HepG2 (cell line): Measurements from ENCODE around the gene ACSM6. TPM values are rescaled to one million over a fixed set of nuclear protein-coding genes. Genes with fewer than 3 reads are reported as not detected.
A peak's percentile ranks its signal among the peaks of the same experiment; 100 is the strongest.

Experiments used
- HDAC2 ChIP-seq: sonication (generic); formaldehyde crosslinking; IDR thresholded peaks from 2 replicates; pipeline ENCODE4 v1.4.0; 2020; ENCODE audit warnings: missing genetic modification reagents
- HNRNPLL ChIP-seq: fragments of 200-400 bp; formaldehyde crosslinking; IDR thresholded peaks from 2 replicates; pipeline ENCODE4 v1.6.1; 2017; ENCODE audit warnings: mild to moderate bottlenecking, low read depth, low read length; ENCODE audit not compliant: poor library complexity, severe bottlenecking
- HOXA9 ChIP-seq: sonication (generic); formaldehyde crosslinking; IDR thresholded peaks from 2 replicates; pipeline ENCODE4 v1.8.1; 2022; ENCODE audit warnings: missing genetic modification reagents, mild to moderate bottlenecking, moderate library complexity, borderline replicate concordance
- NR1H2 ChIP-seq: sonication (generic); formaldehyde crosslinking; IDR thresholded peaks from 2 replicates; pipeline ENCODE4 v1.8.1; 2022; ENCODE audit warnings: low read depth, missing genetic modification reagents, borderline replicate concordance
- RFX3 ChIP-seq: IDR thresholded peaks from 2 replicates; pipeline ENCODE4 v1.6.1; 2016; ENCODE audit warnings: missing biosample characterization, missing genetic modification reagents
- SAP130 ChIP-seq: IDR thresholded peaks from 2 replicates; pipeline ENCODE4 v1.6.1; 2016; ENCODE audit warnings: low read depth
- SIX1 ChIP-seq: sonication (generic); formaldehyde crosslinking; IDR thresholded peaks from 2 replicates; pipeline ENCODE4 v1.4.0; 2020; ENCODE audit warnings: missing genetic modification reagents, borderline replicate concordance
- SSRP1 ChIP-seq: IDR thresholded peaks from 2 replicates; pipeline ENCODE4 v1.6.1; 2016; ENCODE audit warnings: control low read depth
- TARDBP ChIP-seq: sonication (generic); formaldehyde crosslinking; IDR thresholded peaks from 2 replicates; pipeline ENCODE4 v1.8.0; 2022; ENCODE audit warnings: mild to moderate bottlenecking, missing genetic modification reagents
- ZMYM3 ChIP-seq: sonication (generic); formaldehyde crosslinking; IDR thresholded peaks from 2 replicates; pipeline ENCODE4 v1.5.1; 2020; ENCODE audit warnings: mild to moderate bottlenecking, missing genetic modification reagents
- ZNF10 ChIP-seq: sonication (generic); formaldehyde crosslinking; IDR thresholded peaks from 2 replicates; pipeline ENCODE4 v1.4.0; 2020; ENCODE audit warnings: mild to moderate bottlenecking, low read depth, missing genetic modification reagents, borderline replicate concordance
- ZNF225 ChIP-seq: sonication (generic); formaldehyde crosslinking; IDR thresholded peaks from 2 replicates; pipeline ENCODE4 v1.4.0; 2020; ENCODE audit warnings: mild to moderate bottlenecking, missing genetic modification reagents
- ZNF33A ChIP-seq: sonication (generic); formaldehyde crosslinking; IDR thresholded peaks from 2 replicates; pipeline ENCODE4 v1.5.1; 2020; ENCODE audit warnings: missing genetic modification reagents, mild to moderate bottlenecking, moderate library complexity, borderline replicate concordance
- ZNF562 ChIP-seq: sonication (generic); formaldehyde crosslinking; IDR thresholded peaks from 2 replicates; pipeline ENCODE4 v1.8.0; 2022; ENCODE audit warnings: missing genetic modification reagents, borderline replicate concordance
- ZNF703 ChIP-seq: sonication (generic); formaldehyde crosslinking; IDR thresholded peaks from 2 replicates; pipeline ENCODE4 v1.5.1; 2020; ENCODE audit warnings: missing genetic modification reagents, mild to moderate bottlenecking, moderate library complexity, borderline replicate concordance
- ZNF720 ChIP-seq: sonication (generic); formaldehyde crosslinking; IDR thresholded peaks from 2 replicates; pipeline ENCODE4 v1.4.0; 2020; ENCODE audit warnings: missing genetic modification reagents
- ZNF772 ChIP-seq: sonication (generic); formaldehyde crosslinking; IDR thresholded peaks from 2 replicates; pipeline ENCODE4 v1.5.0; 2020; ENCODE audit warnings: mild to moderate bottlenecking, missing genetic modification reagents
- polyA plus RNA-seq, 8 experiments: library from polyadenylated mRNA; depleted of rRNA in 3 of 8; stranded (reverse) in 7 of 8; unstranded in 1 of 8; fragments of >200 nt; fragmentation: Illumina TruSeq in 4 of 8; extraction: Trizol in 4 of 8; gene quantifications; 2 replicates each; pipeline versions ENCODE4 v1.2.1 to v1.2.3, GENCODE V29; 2011 to 2016; ENCODE audit warnings: low read depth in 4 of 8, missing spikeins in 1 of 8, mixed read lengths in 1 of 8; ENCODE audit not compliant: insufficient read depth in 1 of 8
- total RNA-seq, 5 experiments: library from RNA; depleted of rRNA; stranded (reverse); fragments of >200 nt; fragmentation: Illumina TruSeq; extraction: Trizol; gene quantifications; 2 replicates each; pipeline ENCODE4 v1.2.3, GENCODE V29; 2016; ENCODE audit warnings: low read depth in 1 of 5
- TF ChIP-seq, protein P1 (sequence below): sonication (generic); formaldehyde crosslinking; IDR thresholded peaks from 2 replicates; pipeline ENCODE4 v1.5.0; 2020; ENCODE audit warnings: mild to moderate bottlenecking, missing genetic modification reagents
- TF ChIP-seq, protein P2 (sequence below): sonication (generic); formaldehyde crosslinking; IDR thresholded peaks from 2 replicates; pipeline ENCODE4 v1.5.0; 2020; ENCODE audit warnings: mild to moderate bottlenecking, low read depth, missing genetic modification reagents, borderline replicate concordance
- TF ChIP-seq, protein P3 (sequence below): sonication (generic); formaldehyde crosslinking; IDR thresholded peaks from 2 replicates; pipeline ENCODE4; 2020; ENCODE audit warnings: missing genetic modification reagents, mild to moderate bottlenecking, borderline replicate concordance
- TF ChIP-seq, protein P4 (sequence below): IDR thresholded peaks from 2 replicates; pipeline ENCODE4 v1.4.0; 2020; ENCODE audit warnings: mild to moderate bottlenecking, missing genetic modification reagents

ACSM6 gene
- total and polyA plus RNA-seq, 2 of the 13 experiments (the other 11 are each of a cell fraction or from before 2014, with no cell fraction given): not detected

DNA sequence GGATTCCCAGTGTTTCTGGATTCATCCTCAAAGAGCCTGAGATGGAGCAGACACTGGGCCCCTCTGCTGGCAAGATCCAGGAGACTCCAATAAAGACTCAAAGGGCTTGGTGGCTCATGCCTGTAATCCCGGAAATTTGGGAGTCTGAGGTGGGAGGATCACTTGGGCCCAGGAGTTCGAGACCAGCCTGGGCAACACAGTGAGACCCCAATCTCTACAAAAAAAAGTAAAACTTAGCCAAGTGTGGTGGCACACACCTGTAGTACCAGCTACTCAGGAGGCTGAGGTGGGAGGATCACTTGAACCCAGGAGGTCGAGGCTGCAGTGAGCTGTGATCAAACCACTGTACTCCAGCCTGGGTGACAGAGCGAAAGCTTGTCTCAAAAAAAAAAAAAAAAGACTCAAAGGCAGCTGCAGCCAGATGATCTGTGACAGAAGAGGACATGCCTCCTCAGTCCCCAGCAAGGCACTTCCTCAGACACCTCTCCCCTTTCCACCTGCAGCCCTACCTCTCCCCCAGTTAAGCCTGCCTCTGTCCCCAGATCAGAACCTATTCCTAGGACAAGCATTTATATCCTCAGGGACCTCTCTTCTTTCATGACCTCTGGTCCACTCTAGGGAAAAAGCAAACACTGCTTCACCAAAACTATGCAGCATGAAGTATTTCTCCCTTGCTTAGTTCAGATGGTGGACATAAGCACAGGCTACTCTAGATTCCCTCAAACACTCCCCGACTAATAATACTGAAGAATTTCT lies 68.9 kb downstream of the ACSM6 start (continued):
- no peak for TF ChIP-seq ZNF720 (CRISPR knock-in tag)
- peak; percentile 28; the same call in 1 of the 2 replicates for TF ChIP-seq HDAC2
- no peak for TF ChIP-seq ZMYM3 (CRISPR knock-in tag)
- TF ChIP-seq, protein P1, sequence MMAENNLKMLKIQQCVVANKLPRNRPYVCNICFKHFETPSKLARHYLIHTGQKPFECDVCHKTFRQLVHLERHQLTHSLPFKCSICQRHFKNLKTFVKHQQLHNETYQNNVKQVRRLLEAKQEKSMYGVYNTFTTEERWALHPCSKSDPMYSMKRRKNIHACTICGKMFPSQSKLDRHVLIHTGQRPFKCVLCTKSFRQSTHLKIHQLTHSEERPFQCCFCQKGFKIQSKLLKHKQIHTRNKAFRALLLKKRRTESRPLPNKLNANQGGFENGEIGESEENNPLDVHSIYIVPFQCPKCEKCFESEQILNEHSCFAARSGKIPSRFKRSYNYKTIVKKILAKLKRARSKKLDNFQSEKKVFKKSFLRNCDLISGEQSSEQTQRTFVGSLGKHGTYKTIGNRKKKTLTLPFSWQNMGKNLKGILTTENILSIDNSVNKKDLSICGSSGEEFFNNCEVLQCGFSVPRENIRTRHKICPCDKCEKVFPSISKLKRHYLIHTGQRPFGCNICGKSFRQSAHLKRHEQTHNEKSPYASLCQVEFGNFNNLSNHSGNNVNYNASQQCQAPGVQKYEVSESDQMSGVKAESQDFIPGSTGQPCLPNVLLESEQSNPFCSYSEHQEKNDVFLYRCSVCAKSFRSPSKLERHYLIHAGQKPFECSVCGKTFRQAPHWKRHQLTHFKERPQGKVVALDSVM (CRISPR knock-in tag): peak; percentile 60; the same call in 1 of the 2 replicates
- TF ChIP-seq NR1H2: no peak
- TF ChIP-seq, protein P2, sequence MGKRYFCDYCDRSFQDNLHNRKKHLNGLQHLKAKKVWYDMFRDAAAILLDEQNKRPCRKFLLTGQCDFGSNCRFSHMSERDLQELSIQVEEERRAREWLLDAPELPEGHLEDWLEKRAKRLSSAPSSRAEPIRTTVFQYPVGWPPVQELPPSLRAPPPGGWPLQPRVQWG (CRISPR knock-in tag): no peak
- no peak for TF ChIP-seq SIX1 (CRISPR knock-in tag)
- TF ChIP-seq RFX3 (CRISPR knock-in tag): no peak
- TF ChIP-seq, protein P3, sequence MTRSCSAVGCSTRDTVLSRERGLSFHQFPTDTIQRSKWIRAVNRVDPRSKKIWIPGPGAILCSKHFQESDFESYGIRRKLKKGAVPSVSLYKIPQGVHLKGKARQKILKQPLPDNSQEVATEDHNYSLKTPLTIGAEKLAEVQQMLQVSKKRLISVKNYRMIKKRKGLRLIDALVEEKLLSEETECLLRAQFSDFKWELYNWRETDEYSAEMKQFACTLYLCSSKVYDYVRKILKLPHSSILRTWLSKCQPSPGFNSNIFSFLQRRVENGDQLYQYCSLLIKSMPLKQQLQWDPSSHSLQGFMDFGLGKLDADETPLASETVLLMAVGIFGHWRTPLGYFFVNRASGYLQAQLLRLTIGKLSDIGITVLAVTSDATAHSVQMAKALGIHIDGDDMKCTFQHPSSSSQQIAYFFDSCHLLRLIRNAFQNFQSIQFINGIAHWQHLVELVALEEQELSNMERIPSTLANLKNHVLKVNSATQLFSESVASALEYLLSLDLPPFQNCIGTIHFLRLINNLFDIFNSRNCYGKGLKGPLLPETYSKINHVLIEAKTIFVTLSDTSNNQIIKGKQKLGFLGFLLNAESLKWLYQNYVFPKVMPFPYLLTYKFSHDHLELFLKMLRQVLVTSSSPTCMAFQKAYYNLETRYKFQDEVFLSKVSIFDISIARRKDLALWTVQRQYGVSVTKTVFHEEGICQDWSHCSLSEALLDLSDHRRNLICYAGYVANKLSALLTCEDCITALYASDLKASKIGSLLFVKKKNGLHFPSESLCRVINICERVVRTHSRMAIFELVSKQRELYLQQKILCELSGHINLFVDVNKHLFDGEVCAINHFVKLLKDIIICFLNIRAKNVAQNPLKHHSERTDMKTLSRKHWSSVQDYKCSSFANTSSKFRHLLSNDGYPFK (CRISPR knock-in tag): no peak
- no peak for TF ChIP-seq HNRNPLL
- no peak for TF ChIP-seq ZNF703 (CRISPR knock-in tag)
- no peak for TF ChIP-seq ZNF225 (CRISPR knock-in tag)
- TF ChIP-seq ZNF33A (CRISPR knock-in tag): no peak
- TF ChIP-seq, protein P4, sequence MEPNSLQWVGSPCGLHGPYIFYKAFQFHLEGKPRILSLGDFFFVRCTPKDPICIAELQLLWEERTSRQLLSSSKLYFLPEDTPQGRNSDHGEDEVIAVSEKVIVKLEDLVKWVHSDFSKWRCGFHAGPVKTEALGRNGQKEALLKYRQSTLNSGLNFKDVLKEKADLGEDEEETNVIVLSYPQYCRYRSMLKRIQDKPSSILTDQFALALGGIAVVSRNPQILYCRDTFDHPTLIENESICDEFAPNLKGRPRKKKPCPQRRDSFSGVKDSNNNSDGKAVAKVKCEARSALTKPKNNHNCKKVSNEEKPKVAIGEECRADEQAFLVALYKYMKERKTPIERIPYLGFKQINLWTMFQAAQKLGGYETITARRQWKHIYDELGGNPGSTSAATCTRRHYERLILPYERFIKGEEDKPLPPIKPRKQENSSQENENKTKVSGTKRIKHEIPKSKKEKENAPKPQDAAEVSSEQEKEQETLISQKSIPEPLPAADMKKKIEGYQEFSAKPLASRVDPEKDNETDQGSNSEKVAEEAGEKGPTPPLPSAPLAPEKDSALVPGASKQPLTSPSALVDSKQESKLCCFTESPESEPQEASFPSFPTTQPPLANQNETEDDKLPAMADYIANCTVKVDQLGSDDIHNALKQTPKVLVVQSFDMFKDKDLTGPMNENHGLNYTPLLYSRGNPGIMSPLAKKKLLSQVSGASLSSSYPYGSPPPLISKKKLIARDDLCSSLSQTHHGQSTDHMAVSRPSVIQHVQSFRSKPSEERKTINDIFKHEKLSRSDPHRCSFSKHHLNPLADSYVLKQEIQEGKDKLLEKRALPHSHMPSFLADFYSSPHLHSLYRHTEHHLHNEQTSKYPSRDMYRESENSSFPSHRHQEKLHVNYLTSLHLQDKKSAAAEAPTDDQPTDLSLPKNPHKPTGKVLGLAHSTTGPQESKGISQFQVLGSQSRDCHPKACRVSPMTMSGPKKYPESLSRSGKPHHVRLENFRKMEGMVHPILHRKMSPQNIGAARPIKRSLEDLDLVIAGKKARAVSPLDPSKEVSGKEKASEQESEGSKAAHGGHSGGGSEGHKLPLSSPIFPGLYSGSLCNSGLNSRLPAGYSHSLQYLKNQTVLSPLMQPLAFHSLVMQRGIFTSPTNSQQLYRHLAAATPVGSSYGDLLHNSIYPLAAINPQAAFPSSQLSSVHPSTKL (CRISPR knock-in tag): peak; percentile 52
- TF ChIP-seq ZNF10 (CRISPR knock-in tag): no peak
- 0 out of 2 replicates have a peak, but pooled peaks have one; percentile 26 for TF ChIP-seq TARDBP (CRISPR knock-in tag)
- TF ChIP-seq HOXA9 (CRISPR knock-in tag): no peak
- no peak for TF ChIP-seq ZNF772 (CRISPR knock-in tag)
- no peak for TF ChIP-seq ZNF562 (CRISPR knock-in tag)
- TF ChIP-seq SSRP1 (CRISPR knock-in tag): no peak
- peak; percentile 45; the same call in 1 of the 2 replicates for TF ChIP-seq SAP130 (CRISPR knock-in tag)
